Brain pericyte (primary cell): ENCODE data around the gene TSPAN33.
"Not testable (repeated sequence)": the region's sequence is repeated elsewhere in the genome, so short reads cannot be mapped to it uniquely, and the experiment has no call there.

ENCODE experiments used
- DNase-seq: peaks from one replicate; pipeline ENCODE4 v3.0.0-alpha.2; 2012; ENCODE audit warnings: low read depth, low spot score

TSPAN33 gene

GRCh38 chr7:129170441-129171021 is 26.0 kb downstream of the TSPAN33 start:
- no peak for DNase-seq

GRCh38 chr7:129173861-129174260 is 29.4 kb downstream of the TSPAN33 start:
- DNase-seq, result not testable (repeated sequence)

GRCh38 chr7:129176916-129177710 is 32.6 kb downstream of the TSPAN33 start:
- no peak for DNase-seq

- DNase-seq, result no peak
Observed at GRCh38 chr7:129184981-129185670, 40.6 kb downstream of the TSPAN33 start.

- no peak for DNase-seq
Observed at GRCh38 chr7:129186749-129187260, 42.3 kb downstream of the TSPAN33 start.

GRCh38 chr7:129187681-129188371 is 43.3 kb downstream of the TSPAN33 start:
- no peak for DNase-seq

- DNase-seq, result no peak
Observed at GRCh38 chr7:129188372-129188891, 43.9 kb downstream of the TSPAN33 start, which contains the start of gene SMO. Gene SMO (plus strand): TSS chr7:129188633. CDS start chr7:129189152, 519 bp downstream.

GRCh38 chr7:129188892-129189660 is 44.6 kb downstream of the TSPAN33 start:
- no peak for DNase-seq

- no peak for DNase-seq
Observed at GRCh38 chr7:129189661-129190310, 45.3 kb downstream of the TSPAN33 start.

- DNase-seq, result no peak
Observed at GRCh38 chr7:129191272-129191671, 46.8 kb downstream of the TSPAN33 start.

GRCh38 chr7:129193892-129194291 is 49.4 kb downstream of the TSPAN33 start:
- DNase-seq, result no peak

- DNase-seq, result no peak
Observed at GRCh38 chr7:129197771-129198170, 53.3 kb downstream of the TSPAN33 start.

- no peak for DNase-seq
Observed at GRCh38 chr7:129199406-129199805, 54.9 kb downstream of the TSPAN33 start.

- no peak for DNase-seq
Observed at GRCh38 chr7:129202058-129202777, 57.7 kb downstream of the TSPAN33 start.

GRCh38 chr7:129203050-129203741 is 58.7 kb downstream of the TSPAN33 start:
- no peak for DNase-seq

- no peak for DNase-seq
Observed at GRCh38 chr7:129205126-129205818, 60.8 kb downstream of the TSPAN33 start.

- DNase-seq, result no peak
Observed at GRCh38 chr7:129205987-129206785, 61.7 kb downstream of the TSPAN33 start.
